Measurements from ENCODE around the gene CNTFR.

CNTFR gene

DNA sequence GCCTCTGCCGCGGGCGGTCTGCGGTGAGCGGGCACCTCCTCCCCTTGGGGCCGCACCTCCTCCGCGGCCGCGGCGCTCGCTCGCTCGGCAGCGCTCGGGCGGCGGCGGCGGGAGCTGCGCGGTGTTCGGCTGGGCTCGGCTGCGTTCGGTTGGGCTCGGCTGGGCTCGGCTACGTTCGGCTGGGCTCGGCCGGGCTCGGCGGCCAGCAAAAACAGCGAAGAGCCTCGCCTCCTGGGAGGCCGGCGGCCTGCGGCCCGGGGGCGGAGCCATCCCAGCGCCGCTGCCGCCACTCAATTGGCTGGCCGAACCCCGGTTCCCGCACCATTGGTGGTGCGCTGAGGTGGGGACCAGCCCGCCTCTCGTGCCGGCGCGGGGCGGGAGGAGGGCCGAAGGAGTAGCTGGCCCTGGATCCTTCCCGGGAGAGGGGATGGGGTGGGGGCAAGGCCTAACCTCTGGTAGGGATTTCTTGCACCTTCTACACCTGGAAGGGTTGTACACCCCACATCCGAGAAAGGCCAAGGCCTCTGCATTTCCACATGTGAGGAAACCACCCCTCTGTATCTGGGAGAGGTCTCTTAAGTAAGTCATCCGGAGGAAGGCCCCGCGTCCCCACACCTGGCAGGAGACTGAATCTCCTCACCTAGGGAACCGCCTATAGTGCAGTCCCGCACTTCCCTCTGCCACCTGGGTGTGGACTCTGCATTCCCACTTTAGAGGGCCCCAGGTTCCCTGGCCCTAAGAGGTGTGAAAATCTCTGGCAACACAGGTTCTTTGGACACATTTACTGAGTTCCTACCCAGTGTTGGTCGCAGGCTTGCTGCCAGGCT is 66.3 kb downstream of the CNTFR start, which contains the start of gene ENHO:
ENHO (minus strand) TSS at position 20 of the 827 bp plus-strand sequence. CDS start 1,295 bp downstream, outside the sequence.
- peak; percentile 68 to 71 for DNase-seq (ENCODE audit: low read depth in 2 of 2)

DNA sequence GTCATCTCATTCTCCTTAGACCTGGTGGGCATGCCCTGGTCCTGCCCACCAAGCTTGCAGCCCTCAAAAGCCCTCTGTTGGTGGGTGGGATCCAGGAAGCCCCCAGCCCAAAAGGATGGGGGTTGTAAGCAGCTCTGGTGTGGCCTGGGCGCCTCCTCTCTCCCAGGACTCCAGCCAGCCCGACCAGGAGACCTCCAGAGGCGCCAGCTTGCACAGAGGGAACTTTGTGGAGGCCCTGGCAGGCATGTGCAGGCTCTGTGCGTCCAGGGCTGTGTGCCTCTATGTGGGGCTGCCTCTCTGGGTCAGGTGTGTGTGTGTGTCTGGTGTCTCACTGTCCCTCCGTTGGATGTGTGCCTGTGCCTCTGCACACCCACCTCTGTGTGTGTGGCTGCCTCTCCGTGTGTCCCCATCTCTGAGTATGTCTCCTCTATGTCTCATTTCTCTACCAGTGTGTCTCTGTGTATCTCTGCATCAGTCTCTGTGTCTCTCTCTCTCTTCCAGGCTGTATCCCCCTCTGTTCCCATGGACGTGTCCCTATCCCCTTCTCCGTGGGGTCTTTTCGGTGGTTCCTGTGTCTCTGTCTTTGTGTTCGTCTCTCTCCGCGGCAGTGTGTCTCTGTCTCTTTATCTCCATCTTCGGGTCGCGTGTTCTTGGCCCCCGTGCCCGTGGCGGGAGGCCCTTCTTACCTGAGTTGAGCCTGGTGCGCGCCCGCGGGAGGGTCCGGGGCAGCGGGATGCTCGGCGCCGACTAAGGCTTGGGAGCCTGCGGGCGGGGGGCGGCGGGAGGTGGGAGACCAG is 67.2 kb downstream of the CNTFR start:
- no peak for DNase-seq (ENCODE audit: low read depth in 2 of 2)

DNA sequence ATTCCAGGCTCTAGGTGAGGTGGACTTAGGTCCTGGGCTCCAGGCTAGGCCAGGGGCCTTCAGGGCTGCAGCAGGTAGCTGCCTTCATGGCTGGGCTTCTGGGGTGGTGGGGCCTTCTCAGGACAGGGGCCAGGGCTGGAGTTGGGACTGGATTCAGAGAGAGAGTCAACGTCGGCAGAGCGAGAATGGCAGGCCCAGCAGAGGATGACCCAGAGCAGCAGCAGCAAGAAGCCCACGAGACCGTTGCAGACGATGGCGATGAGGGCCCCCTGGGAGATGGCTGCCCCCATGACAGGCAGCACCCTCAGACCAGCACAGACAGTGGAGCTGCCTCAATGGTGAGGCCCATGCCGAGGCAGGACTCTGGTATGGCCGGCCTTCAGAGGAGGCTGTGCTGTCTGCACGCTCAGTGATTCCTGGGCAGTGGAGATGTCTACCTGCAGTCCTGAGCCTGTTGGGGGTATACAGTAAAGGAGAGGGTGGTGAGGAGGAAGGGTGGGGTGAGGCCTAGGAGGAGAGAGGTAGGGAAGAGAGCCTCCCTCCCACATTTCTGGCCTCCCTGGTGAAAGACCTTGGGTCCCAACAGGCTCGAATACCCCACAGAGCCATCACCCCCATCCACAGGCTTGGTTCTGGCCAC is 68.0 kb downstream of the CNTFR start:
- DNase-seq (ENCODE audit: low read depth in 2 of 2) = no peak

GRCh38 chr9:34520505-34521385 is 68.8 kb downstream of the CNTFR start:
- no peak for DNase-seq (ENCODE audit: low read depth in 2 of 2)

GRCh38 chr9:34520096-34520495 is 69.4 kb downstream of the CNTFR start:
- no peak for DNase-seq (ENCODE audit: low read depth in 2 of 2)

GRCh38 chr9:34519321-34520020 is 70.1 kb downstream of the CNTFR start:
- no peak for DNase-seq (ENCODE audit: low read depth in 2 of 2)

DNA sequence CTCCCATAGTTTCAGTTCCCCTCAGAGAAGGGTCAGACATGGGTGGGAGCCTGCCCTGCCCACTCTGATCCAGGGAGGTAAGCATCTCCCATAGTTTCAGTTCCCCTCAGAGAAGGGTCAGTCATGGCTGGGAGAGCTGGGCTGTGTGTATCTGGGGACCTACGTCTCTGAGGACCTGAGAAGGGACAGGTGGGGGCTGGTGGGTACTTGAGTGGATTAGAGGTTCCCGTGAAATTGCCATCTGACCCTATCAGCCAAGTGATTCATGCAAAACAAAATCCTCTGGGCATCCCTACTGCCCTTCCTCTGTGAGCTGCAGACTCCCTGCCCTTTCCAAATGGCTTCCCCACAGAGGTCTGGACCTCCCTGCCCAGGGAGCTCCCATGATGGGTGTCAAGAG is 70.6 kb downstream of the CNTFR start:
- DNase-seq (ENCODE audit: low read depth in 2 of 2) = no peak

- no peak for DNase-seq (ENCODE audit: low read depth in 2 of 2)
Measured at GRCh38 chr9:34518110-34518616, 71.4 kb downstream of the CNTFR start.

- no peak for DNase-seq (ENCODE audit: low read depth in 2 of 2)
Measured at GRCh38 chr9:34517185-34517584, 72.3 kb downstream of the CNTFR start.

DNA sequence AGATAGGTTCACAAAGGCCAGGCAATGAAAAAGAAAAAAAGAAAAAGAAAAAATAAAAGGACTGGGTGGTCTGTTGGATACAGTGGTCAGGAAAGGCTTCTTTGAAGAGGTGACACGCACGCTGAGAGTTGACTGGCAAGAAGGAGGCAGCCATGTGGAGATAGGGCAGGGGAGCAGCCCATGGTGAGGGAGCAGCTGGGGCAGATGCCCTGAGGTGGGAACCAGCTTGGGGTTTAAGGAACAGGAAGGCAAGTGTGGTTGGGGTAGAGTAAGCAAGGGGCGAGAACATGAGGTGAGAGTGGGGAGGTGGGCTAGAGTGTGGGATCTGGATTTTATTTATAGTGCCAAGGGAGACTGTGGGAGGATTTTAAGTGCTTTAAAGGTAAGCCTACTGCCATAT is 73.6 kb downstream of the CNTFR start:
- no peak for DNase-seq (ENCODE audit: low read depth in 2 of 2)

DNA sequence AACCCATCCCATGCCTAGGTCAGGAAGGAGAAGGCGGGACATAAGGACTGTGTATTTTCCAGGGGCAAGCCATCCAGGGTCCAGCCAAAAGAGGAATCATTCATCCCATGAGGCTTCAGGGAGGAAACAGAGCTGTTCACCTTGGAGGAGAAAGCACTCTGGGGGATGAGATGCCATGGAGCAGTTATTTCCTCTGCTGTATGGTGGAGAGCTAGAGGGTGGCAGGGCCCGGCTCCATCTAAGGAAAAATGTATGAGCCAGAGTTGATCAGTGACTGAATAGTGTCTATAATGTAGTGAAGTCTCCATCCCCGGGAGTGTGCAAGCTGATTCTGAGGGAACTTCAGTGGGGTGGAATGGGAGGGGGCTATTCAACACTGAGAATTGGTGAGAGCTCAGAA is 74.7 kb downstream of the CNTFR start:
- DNase-seq (ENCODE audit: low read depth in 2 of 2) = no peak

DNA sequence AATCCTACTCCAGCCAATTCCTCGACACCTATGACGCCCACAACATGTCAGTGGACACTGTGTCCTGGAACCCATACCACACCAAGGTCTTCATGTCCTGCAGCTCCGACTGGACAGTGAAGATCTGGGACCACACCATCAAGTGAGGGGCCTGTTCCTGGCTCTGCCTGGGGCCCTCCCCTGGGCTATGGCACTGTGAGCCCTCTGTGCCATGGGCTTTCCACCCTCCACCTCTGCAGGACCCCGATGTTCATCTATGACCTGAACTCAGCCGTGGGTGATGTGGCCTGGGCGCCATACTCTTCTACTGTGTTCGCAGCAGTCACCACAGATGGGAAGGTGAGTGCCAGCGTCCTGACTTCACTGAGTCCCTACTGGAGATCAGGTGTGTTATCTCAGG is 75.1 kb downstream of the CNTFR start:
- DNase-seq (ENCODE audit: low read depth in 2 of 2) = no peak

DNA sequence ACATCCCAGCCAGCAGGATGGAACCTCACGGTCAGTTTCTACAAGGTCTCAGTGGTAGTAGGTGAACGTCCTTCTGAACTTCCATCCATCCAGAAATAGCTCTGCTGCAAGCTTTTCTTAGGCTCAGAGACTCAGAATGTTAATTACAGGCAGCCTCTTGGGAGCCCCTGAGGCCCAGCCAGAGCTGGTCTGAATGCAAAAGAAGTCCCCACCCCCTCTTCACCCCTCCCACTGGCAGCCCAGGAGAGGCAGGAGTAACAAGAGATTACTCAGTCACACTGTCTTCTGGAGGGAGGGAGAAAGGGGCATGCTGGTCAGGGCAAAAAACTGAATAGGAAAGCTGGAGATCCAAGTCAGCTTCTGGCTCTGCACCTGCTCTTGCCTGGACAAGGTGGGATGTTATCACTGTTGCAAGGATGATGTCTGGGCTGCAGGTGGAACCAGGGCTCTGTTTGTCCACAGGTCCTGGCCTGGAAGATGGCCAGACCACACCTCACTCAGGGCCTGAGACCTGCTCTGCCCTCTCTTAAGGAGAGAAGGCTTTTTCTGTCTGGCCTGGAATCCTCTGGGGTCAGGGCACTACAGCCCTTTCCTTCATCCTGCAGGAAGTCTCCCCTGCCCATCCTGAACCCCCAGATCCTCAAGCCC is 75.8 kb downstream of the CNTFR start:
- DNase-seq (ENCODE audit: low read depth in 2 of 2) = no peak

DNA sequence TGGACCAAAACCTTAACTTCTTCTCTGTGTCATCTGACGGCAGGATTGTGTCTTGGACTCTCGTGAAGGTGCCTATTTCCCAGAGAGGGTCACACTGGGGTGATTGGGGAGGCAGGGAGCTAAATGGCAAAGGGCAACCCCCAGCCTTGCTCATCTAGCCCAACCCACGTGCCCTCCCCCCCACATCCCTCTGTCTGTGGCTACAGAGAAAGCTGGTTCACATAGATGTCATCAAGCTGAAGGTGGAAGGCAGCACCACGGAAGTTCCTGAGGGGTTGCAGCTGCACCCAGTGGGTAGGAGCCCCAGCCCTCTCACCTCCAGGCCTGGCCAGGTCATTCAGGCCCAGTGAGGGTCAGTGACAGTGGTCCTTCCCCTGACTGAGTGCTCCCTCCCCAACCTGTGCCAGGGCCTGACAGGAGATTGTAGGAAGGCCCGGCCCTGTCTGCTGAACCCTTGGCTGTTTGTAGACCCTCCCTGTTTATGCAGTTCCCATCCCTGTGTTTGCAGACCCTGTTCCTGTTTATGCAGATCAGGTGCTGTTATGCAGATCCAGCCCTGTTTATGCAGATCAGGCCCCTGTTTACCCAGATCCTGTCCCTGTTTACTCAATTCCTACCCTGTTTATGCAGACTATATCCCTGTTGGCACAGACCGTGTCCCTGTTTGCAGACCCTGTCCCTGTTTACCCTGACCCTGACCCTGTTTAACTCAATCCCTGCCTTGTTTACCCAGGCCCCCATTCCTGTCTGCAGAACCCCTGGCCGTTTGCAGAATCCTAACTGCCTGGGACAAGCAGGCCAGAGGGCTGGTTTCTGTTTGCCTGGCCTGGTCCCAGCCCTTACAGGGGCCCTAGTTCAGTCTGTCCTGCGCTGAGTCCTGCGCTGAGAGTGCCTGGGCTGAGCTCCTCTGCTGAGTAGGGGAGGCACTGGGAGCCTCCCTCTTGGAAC is 77.1 kb downstream of the CNTFR start:
- no peak for DNase-seq (ENCODE audit: low read depth in 2 of 2)

- DNase-seq (ENCODE audit: low read depth in 2 of 2) = no peak
Measured at GRCh38 chr9:34510497-34511468, 78.7 kb downstream of the CNTFR start.

DNA sequence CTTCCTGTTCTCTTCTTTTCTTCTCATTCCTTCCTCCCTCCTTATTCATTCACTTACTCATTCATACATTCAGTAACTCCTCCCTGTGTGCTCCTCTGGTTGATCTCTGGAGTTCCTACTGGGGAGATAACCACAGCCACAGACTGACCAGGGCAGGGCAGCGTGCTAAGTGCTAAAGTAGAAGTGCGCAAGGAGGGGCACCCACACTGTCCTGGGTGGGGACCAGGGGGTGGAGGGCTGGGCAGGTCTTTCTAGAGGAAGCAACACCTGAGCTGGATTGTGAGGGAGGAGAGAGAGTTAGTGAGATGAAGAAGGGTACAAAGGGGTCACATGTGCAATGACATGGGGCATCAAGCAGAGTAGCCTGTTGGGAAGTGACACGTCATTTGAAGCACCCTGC is 80.6 kb downstream of the CNTFR start:
- DNase-seq (ENCODE audit: low read depth in 2 of 2) = no peak

DNA sequence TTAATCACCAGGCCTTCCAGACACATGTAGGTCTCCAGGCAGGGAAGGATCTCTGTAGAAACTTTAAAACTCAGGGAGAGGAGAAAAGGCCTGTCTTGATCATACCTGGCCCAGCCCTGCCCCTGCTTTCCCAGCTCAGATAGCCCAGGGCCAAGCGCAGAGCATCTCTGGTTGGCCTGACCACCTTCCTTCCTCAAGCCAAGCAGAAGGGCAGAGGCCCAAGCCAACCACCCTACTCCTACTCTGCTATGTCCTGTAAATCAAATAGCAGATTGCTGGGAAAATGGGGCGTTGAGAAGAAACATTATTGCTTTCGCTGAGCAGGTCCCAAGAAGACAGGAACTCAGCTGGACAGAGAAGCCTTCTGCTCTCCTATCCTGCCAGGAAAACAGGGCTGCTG is 81.1 kb downstream of the CNTFR start:
- no peak for DNase-seq (ENCODE audit: low read depth in 2 of 2)

DNA sequence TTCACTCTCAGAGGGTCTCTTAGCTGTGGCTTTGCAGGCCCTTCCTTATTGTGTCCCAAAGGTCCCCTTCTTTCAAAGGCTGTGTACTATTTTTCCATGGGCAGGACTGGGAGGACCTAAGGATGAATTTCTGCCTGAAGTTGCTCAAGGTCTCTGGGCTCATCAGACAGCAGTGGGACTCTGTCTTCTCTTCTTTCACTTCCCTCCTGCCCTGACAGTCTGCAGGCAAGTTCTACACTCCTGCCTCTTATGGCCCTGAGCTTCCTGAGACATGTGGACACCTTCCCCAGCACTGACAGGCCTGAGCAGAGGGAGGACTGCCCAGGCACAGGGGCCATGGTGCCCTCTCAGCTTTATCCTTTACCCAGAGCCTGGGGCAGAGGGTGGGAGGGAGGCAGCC is 81.6 kb downstream of the CNTFR start:
- DNase-seq (ENCODE audit: low read depth in 2 of 2) = no peak

Data from activated CD8-positive, alpha-beta memory T cell treated with anti-CD3 and anti-CD28 coated beads for 4 hours (primary cell).